GM19438 (cell line): Measurements from ENCODE around the gene PPP1R37.

ENCODE experiments used
- ATAC-seq: cut with Tn5 transposase; IDR thresholded peaks from one replicate; pipeline ENCODE4 v1.9.1; 2021; ENCODE audit warnings: low read depth; ENCODE audit not compliant: unreplicated experiment

PPP1R37 gene, protein sequence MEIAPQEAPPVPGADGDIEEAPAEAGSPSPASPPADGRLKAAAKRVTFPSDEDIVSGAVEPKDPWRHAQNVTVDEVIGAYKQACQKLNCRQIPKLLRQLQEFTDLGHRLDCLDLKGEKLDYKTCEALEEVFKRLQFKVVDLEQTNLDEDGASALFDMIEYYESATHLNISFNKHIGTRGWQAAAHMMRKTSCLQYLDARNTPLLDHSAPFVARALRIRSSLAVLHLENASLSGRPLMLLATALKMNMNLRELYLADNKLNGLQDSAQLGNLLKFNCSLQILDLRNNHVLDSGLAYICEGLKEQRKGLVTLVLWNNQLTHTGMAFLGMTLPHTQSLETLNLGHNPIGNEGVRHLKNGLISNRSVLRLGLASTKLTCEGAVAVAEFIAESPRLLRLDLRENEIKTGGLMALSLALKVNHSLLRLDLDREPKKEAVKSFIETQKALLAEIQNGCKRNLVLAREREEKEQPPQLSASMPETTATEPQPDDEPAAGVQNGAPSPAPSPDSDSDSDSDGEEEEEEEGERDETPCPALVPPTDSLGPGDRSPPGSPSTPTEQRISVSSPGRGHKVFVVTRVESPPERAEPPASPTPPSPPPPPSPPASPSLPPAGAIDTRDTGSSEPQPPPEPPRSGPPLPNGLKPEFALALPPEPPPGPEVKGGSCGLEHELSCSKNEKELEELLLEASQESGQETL

DNA sequence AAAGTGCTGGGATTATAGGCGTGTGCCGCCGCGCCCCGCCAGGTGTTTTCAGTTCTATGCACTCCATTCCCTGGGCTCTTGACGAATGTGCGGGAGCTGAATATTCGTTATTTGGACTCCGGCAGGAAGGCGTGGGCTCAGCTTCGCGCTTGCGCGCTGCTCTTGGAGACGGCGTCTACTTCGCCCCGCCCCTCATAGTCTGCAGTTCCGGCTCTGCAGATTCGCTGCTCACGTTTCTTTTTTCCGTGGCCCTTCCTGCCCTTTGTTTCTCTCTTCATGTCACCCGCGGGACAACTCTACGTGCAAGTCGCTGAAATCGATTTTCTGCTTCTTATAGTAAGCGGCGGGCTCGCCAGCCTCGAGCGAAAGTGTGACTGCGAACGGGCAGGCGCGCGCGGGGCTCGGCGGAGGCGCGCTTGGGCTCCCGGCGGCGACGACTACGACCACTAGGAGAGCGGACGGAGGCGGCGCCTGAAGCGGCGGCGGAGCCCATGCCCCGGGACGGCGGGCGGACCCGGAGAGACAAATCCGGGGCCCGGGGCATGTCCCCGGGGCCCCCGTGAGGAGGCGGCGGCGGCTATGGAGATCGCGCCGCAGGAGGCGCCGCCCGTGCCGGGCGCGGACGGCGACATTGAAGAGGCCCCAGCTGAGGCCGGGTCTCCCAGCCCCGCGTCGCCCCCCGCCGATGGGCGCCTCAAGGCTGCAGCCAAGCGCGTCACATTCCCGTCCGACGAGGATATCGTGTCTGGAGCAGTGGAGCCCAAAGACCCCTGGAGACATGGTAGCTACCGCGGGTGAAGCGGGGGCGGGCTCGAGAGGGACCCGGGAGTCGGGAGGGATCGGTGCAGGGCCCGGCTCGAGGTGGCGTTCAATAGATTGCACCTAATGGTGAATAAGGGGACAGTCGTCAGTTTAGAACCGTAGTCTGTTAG is at the start of gene PPP1R37:
Gene PPP1R37, plus strand, starts transcription at position 433 of the 932 bp plus-strand sequence. Its CDS starts 147 bp downstream, at position 580.
- ATAC-seq: peak; percentile 60

DNA sequence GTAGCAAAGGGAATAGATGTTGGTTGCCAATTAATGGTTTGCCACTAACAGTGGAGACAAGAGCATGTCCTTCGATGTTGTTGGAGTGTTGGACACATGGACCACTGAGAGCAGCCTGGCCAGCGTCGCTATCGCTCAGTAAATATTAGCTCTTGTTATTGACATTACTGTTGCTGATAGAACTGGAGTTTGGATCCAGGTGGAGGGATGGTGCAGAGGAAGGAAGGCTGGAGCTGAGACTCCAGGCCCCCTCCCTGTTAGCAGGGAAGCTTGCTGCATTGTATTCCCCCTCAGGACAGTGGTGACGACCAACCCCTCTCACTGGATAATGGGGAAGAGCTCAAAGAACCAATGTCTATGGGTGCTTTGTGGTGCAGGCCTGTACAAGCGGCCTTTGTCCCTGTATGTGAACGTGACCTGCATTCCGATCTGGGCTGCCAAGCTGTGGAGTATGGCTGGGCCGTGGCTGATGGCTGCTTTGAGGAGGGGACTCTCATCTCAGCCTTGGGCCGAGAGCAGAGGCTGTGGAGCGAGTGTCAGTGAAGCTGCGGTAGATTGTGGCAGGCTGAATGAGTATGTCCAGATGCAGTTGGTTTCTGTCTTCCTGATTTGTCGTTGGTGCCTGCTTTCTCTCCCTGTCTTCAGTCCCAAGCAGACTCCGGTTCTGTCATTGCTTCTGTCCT is 47.2 kb upstream of the PPP1R37 start:
- no peak for ATAC-seq

- no peak for ATAC-seq
Measured at GRCh38 chr19:45046355-45046754, 46.6 kb upstream of the PPP1R37 start.

DNA sequence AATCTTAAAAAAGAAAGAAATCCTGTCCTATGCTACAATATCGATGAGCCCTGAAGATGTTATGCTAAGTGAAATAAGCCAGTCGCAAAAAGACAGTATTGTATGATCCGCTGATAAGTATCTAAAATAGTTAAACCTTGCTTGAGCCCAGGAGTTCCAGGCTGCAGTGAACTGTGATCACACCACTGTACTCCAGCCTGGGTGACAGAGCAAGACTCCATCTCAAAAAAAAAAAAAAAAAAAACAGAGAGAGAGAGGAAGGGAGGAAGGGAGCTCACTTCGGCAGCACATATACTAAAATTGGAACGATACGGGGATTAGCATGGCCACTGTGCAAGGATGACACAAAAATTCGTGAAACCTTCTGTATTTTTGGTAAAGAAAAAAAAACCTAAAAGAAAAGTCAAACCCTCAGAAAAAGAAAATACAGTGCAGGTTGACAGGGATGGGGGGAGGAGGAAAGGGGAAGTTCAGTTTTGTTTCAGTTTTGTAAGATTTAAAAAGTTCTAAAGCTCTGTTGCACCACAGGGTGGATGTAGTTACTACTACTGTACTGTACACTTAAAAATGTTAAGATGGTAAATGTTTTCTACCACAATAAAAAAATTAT is 45.7 kb upstream of the PPP1R37 start:
- ATAC-seq: no peak

DNA sequence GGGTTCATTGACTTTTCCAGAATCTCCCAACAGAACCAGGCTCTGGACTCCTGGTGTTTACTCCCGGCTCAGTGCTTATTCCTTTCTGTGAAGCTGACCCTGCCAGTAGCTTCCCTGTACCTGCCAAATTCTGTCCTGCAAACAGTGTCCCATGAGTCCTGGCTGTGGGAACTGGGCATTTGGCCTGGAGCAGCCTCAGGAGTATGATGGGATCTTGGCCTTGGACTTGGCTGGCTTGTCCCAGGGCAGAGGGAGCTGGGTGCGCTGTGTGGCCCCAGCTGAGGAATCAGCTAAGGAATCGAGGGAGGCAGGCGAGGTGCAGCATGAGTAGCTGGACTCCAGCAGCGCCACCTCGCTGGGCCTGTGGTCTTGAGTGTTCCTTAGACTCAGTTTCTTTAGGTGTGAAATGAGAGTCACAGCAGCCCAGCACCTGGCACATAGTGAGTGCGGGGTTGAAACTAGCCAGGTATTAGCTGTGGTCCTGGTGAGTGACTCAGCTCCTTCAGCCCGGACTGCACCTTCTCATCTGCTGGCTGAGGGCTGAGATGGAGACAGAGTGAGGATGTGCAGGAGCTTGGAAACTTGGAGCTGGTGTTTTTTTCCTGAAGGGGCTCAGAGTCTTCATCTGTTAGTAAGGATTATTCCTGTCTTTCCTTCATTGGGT is 43.8 kb upstream of the PPP1R37 start:
- ATAC-seq: no peak

DNA sequence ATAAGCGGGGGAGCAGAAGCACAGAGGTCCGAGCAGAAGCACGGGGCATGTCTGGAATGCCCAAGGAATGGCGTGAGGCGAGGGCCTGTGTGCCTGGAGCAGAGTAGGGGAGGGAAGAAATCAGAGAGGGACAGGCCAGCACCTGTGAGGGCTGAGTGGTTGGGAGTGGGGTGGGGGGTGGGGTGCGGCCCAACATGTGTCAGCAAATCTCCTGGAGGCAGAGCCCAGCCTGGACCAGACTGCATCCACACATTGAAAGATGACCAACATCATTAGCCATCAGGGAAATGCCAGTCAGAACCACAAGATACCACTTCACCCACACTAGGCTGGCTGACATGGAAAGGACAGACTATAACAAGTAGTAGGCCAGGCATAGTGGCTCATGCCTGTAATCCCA is 42.9 kb upstream of the PPP1R37 start:
- ATAC-seq: no peak

DNA sequence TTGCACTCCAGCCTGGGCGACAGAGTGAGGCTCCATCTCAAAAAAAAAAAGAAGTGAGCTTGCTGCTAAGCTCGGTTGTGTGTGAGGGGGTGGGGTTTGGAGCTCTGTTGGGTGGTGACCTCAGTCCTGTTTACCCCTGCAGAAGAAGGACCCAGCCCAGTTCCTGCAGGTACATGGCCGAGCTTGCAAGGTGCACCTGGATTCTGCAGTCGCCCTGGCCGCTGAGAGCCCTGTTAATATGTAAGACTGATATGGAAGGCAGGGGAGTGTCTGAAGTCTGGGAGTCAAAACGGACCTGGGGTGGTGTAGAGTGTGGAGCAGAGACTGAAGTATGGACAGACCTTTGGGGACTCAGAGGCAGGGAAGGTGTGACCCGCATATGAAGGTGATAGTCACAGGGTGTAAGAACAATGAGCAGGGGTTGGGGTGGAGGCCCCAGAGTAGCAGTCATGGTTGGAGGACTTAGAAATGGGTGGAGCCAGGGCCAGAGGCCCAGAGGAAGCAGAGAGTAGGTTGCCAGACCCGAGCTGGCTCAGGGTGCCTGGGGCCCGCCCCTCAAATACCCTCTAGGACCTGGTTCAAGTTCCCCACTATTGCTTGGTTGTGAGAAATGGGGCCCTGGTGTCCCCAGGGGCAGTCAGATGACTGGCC is 40.9 kb upstream of the PPP1R37 start:
- ATAC-seq: no peak

DNA sequence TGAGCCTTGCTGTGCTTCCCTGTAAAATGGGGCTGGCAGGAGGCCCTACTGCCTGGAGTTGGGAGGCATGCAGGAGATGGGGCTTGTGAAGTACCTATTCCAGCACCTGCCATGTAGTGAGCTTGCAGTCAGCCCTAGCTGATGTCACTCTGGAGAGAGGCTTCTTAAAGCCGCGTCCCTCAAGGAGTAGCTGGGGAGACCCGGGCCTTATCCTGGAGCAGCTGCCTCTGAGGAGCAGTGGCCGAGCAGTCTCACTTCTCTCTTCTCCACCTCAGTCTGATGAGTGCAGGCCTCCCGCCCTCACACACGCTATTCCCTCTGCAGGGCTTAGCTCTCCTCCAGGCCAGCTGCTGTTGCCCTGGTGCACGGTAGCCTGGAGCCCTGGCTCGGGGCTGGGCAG is 36.1 kb upstream of the PPP1R37 start:
- no peak for ATAC-seq

GRCh38 chr19:45057444-45057843 is 35.5 kb upstream of the PPP1R37 start:
- no peak for ATAC-seq

DNA sequence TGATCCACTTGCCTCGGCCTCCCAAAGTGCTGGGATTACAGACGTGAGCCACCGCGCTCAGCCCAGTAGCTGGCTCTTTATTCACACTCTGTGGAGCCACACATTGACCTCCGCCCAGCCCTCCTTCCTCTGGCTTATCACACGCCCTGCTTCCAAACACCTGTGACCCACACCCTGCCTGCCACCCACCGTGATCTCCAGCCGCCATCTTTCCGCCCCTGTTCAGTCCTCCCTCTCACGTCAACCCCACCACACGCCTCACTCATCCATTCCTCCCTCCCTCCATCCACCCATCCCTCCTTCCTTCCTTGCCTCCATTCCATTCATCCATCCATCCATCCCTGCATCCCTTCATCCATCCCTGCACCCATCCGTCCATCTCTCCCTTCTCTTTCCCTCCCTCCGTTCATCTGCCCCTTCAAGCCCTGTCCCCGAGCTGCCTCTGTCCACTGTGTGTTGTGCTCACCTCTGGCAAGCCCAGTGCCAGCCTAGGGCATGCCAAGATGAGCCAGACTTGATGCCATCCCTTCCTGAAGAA is 34.3 kb upstream of the PPP1R37 start:
- ATAC-seq: no peak

GRCh38 chr19:45059258-45059965 is 33.6 kb upstream of the PPP1R37 start:
- ATAC-seq: no peak

DNA sequence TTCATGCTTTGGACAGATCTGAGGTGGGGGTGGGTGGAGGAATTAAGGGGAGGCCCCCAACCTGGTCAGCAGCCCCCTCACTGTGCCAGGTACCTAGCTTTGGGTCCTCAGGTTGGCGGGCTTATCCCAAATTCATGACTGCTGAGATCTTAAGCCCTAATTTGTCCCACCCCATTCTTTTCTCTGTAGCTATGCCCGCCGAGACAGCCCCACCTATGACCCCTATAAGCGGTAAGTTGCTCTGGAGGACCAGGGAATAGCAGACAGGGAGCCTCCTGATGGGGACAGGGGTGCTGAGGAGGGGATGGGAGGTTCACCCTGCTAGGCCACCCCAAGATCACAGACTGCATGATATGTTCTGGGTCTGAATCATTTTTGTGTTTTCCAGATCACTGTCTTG is 31.0 kb upstream of the PPP1R37 start:
- no peak for ATAC-seq

- no peak for ATAC-seq
Measured at GRCh38 chr19:45063851-45064801, 28.9 kb upstream of the PPP1R37 start.

DNA sequence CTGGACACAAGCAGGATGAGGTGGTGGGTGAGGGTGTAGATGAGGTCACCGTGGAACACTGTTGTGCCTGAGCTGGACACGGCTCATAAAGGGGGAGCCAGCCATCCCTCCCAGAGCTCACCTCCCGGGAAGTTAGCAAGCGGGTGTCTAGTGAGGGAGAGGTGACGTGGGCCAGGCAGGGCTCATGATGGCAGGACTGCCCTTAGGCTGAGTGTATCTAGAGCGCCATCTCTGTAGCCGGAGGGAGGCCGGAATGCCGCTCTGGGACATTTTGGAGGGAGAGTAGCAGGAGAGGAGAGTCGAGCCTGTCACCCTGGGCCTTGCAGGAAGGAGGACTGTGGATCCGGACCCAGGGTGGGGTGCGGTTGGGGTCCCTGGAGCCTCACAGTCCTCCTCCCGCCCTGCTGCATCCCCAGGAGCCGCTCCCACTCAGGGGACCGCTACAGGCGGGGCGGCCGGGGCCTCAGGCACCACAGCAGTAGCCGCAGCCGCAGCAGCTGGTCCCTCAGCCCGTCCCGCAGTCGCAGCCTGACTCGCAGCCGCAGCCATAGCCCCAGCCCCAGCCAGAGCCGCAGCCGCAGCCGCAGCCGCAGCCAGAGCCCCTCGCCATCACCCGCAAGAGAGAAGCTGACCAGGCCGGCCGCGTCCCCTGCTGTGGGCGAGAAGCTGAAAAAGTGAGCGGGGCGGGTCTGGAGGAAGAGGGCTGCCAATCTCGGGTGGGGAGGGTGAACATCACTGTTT is 25.9 kb upstream of the PPP1R37 start:
- no peak for ATAC-seq

DNA sequence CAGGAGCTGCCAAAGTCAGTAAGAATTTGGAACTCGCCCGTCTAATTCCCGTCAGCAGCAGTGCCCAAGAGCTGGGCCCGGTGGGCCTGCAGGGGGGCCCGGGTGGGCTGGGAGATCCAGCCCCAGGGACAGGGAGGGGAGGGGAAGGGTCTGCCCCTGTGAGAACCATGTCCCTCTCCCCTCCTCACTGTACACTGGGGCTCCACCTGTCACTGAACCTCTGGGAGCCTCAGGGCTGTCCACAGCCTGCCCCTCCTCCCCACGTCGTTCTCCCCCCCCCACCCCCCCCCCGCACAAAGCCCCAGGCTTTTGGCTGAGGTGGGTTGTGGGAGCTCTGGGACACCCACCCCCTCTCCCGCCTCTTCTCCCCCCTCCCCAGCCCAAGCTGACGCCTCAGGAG is 24.9 kb upstream of the PPP1R37 start:
- ATAC-seq: no peak

GRCh38 chr19:45069056-45069455 is 23.9 kb upstream of the PPP1R37 start:
- ATAC-seq: no peak
